Stimulated activated naive CD8-positive, alpha-beta T cell treated with anti-CD3 and anti-CD28 coated beads, Interleukin-15, Interleukin-2, amounts not matched to agents 100 ng/mL and 50 ng/mL, for 24 hours (primary cell): ENCODE results near the gene WNK1.
"Not testable (repeated sequence)": the region's sequence is repeated elsewhere in the genome, so short reads cannot be mapped to it uniquely, and the experiment has no call there.

ENCODE experiments used
- H3K27ac Mint-ChIP-seq: one replicate; pipeline ENCODE4 v1.8.0; 2021; ENCODE audit warnings: mild to moderate bottlenecking, mixed read lengths
- H3K27me3 Mint-ChIP-seq: one replicate; pipeline ENCODE4 v1.8.0; 2021; ENCODE audit warnings: mixed read lengths
- H3K36me3 Mint-ChIP-seq: one replicate; pipeline ENCODE4 v1.8.0; 2021; ENCODE audit warnings: low read depth, mixed read lengths
- H3K4me1 Mint-ChIP-seq: one replicate; pipeline ENCODE4 v1.8.0; 2021; ENCODE audit warnings: low read depth, mixed read lengths
- H3K4me3 Mint-ChIP-seq: one replicate; pipeline ENCODE4 v1.8.0; 2021; ENCODE audit warnings: mild to moderate bottlenecking, mixed read lengths
- H3K9me3 Mint-ChIP-seq: one replicate; pipeline ENCODE4 v1.8.0; 2021; ENCODE audit warnings: mixed read lengths

Gene WNK1

GRCh38 chr12:754851-755562 is 2.6 kb downstream of the WNK1 start:
- H3K27ac Mint-ChIP-seq = peak overlapping the region; percentile 81
- no peak overlapping the region for H3K4me3 Mint-ChIP-seq
- peaks cover 47% of the 10 kb centered on the region for H3K36me3 Mint-ChIP-seq
- H3K4me1 Mint-ChIP-seq = peaks cover 46% of the 10 kb centered on the region
- H3K27me3 Mint-ChIP-seq = no peaks in the 10 kb centered on the region
- H3K9me3 Mint-ChIP-seq = no peaks in the 10 kb centered on the region

- Mint-ChIP-seq H3K4me3 (peak overlapping the region; percentile 60), H3K36me3 (peaks cover 61% of the 10 kb centered on the region), H3K4me1 (peaks cover 76% of the 10 kb centered on the region), H3K27ac (no peak overlapping the region), H3K27me3 (no peaks in the 10 kb centered on the region), H3K9me3 (no peaks in the 10 kb centered on the region)
These were observed 7.2 kb downstream of the WNK1 start for GRCh38 chr12:759628-760027.

GRCh38 chr12:761256-761655 is 8.9 kb downstream of the WNK1 start:
- peaks cover 46% of the 10 kb centered on the region for H3K36me3 Mint-ChIP-seq
- peaks cover 73% of the 10 kb centered on the region for H3K4me1 Mint-ChIP-seq
- H3K4me3 Mint-ChIP-seq = no peak overlapping the region
- H3K27ac Mint-ChIP-seq = no peak overlapping the region
- no peaks in the 10 kb centered on the region for H3K9me3 Mint-ChIP-seq
- no peaks in the 10 kb centered on the region for H3K27me3 Mint-ChIP-seq

GRCh38 chr12:765840-766239 is 13.5 kb downstream of the WNK1 start:
- Mint-ChIP-seq H3K4me1 (peaks cover 74% of the 10 kb centered on the region), H3K4me3 (no peak overlapping the region), H3K9me3 (no peaks in the 10 kb centered on the region)

GRCh38 chr12:768434-768833 is 16.1 kb downstream of the WNK1 start:
- Mint-ChIP-seq H3K9me3 (no peaks in the 10 kb centered on the region), H3K36me3 (peaks cover 7% of the 10 kb centered on the region), H3K27me3 (no peaks in the 10 kb centered on the region), H3K4me3 (no peak overlapping the region), H3K4me1 (peaks cover 70% of the 10 kb centered on the region), H3K27ac (no peak overlapping the region)

More at GRCh38 chr12:765840-766239, 13.5 kb downstream of the WNK1 start:
- Mint-ChIP-seq H3K27ac (peak overlapping the region; percentile 6), H3K36me3 (peaks cover 23% of the 10 kb centered on the region), H3K27me3 (no peaks in the 10 kb centered on the region)

- peaks cover 73% of the 10 kb centered on the region for H3K4me1 Mint-ChIP-seq
- H3K9me3 Mint-ChIP-seq = no peaks in the 10 kb centered on the region
- no peak overlapping the region for H3K4me3 Mint-ChIP-seq
- H3K27me3 Mint-ChIP-seq = no peaks in the 10 kb centered on the region
- peaks cover 5% of the 10 kb centered on the region for H3K36me3 Mint-ChIP-seq
- no peak overlapping the region for H3K27ac Mint-ChIP-seq
These were observed 18.1 kb downstream of the WNK1 start for GRCh38 chr12:770479-770878.

GRCh38 chr12:772056-772697 is 19.8 kb downstream of the WNK1 start:
- Mint-ChIP-seq H3K27ac (no peak overlapping the region), H3K4me1 (peaks cover 78% of the 10 kb centered on the region), H3K27me3 (no peaks in the 10 kb centered on the region), H3K9me3 (no peaks in the 10 kb centered on the region), H3K36me3 (peaks cover 9% of the 10 kb centered on the region), H3K4me3 (no peak overlapping the region)

GRCh38 chr12:774051-774614 is 21.8 kb downstream of the WNK1 start:
- Mint-ChIP-seq H3K36me3 (peaks cover 9% of the 10 kb centered on the region), H3K4me3 (no peak overlapping the region), H3K27ac (peak overlapping the region; percentile 8), H3K4me1 (peaks cover 80% of the 10 kb centered on the region), H3K9me3 (no peaks in the 10 kb centered on the region), H3K27me3 (no peaks in the 10 kb centered on the region)

GRCh38 chr12:775973-776771 is 23.8 kb downstream of the WNK1 start:
- not testable (repeated sequence) for H3K4me3 Mint-ChIP-seq

GRCh38 chr12:776772-777373 is 24.5 kb downstream of the WNK1 start:
- H3K9me3 Mint-ChIP-seq, H3K36me3 Mint-ChIP-seq, H3K4me3 Mint-ChIP-seq, H3K27me3 Mint-ChIP-seq: not testable (repeated sequence)
- peak overlapping the region; percentile 29 for H3K27ac Mint-ChIP-seq
- peaks cover 87% of the 10 kb centered on the region for H3K4me1 Mint-ChIP-seq

More at GRCh38 chr12:775973-776771, 23.8 kb downstream of the WNK1 start:
- H3K9me3 Mint-ChIP-seq, H3K27me3 Mint-ChIP-seq, H3K36me3 Mint-ChIP-seq: not testable (repeated sequence)
- H3K27ac Mint-ChIP-seq = peak overlapping the region; percentile 29
- peaks cover 85% of the 10 kb centered on the region for H3K4me1 Mint-ChIP-seq

GRCh38 chr12:777550-778047 is 25.2 kb downstream of the WNK1 start:
- Mint-ChIP-seq H3K27ac (no peak overlapping the region), H3K9me3 (no peaks in the 10 kb centered on the region), H3K36me3 (peaks cover 9% of the 10 kb centered on the region), H3K4me3 (no peak overlapping the region), H3K4me1 (peaks cover 88% of the 10 kb centered on the region), H3K27me3 (no peaks in the 10 kb centered on the region)

GRCh38 chr12:778615-779014 is 26.2 kb downstream of the WNK1 start:
- Mint-ChIP-seq H3K4me1 (peaks cover 78% of the 10 kb centered on the region), H3K9me3 (no peaks in the 10 kb centered on the region), H3K4me3 (peak overlapping the region; percentile 55), H3K36me3 (peaks cover 9% of the 10 kb centered on the region), H3K27ac (peak overlapping the region; percentile 38), H3K27me3 (no peaks in the 10 kb centered on the region)

GRCh38 chr12:779745-780734 is 27.7 kb downstream of the WNK1 start:
- Mint-ChIP-seq H3K36me3 (peaks cover 9% of the 10 kb centered on the region), H3K4me1 (peaks cover 76% of the 10 kb centered on the region), H3K4me3 (peak overlapping the region; percentile 58), H3K27ac (peak overlapping the region; percentile 56), H3K27me3 (no peaks in the 10 kb centered on the region), H3K9me3 (no peaks in the 10 kb centered on the region)
